BLaER1 treated with 17β-estradiol and CSF1 and Interleukin-3, amounts not matched to agents 10 nM and 100 nM (cell line): Measurements from ENCODE around the gene TKTL2.
A peak's percentile ranks its signal among the peaks of the same experiment; 100 is the strongest.

Source experiments
- H3K27ac ChIP-seq, 11 experiments: shearing (Covaris generic); formaldehyde crosslinking; 2 replicates each; pipeline ENCODE4 v1.8.1; 2022
- H3K27me3 ChIP-seq, 11 experiments: shearing (Covaris generic); formaldehyde crosslinking; 2 replicates each; pipeline ENCODE4 v1.8.1; 2022
- H3K36me3 ChIP-seq, 11 experiments: shearing (Covaris generic); formaldehyde crosslinking; 2 replicates each; pipeline ENCODE4 v1.8.1; 2022
- H3K4me1 ChIP-seq, 10 experiments: shearing (Covaris generic); formaldehyde crosslinking; 2 replicates each; pipeline ENCODE4 v1.8.1; 2022
- H3K4me2 ChIP-seq, 11 experiments: shearing (Covaris generic); formaldehyde crosslinking; 2 replicates each; pipeline ENCODE4 v1.8.1; 2022
- H3K4me3 ChIP-seq, 10 experiments: shearing (Covaris generic); formaldehyde crosslinking; 2 replicates each; pipeline ENCODE4 v1.8.1; 2022
- H3K9ac ChIP-seq, 11 experiments: shearing (Covaris generic); formaldehyde crosslinking; 2 replicates each; pipeline ENCODE4 v1.8.1; 2022
- H3K9me3 ChIP-seq, 11 experiments: shearing (Covaris generic); formaldehyde crosslinking; replicated peaks in 1 of 11; 2 replicates each; pipeline ENCODE4 v1.8.1; 2022
- H4K20me1 ChIP-seq, 11 experiments: shearing (Covaris generic); formaldehyde crosslinking; 2 replicates each; pipeline ENCODE4 v1.8.1; 2022
- Cebpa-rat ChIP-seq, 11 experiments: shearing (Covaris generic); IDR thresholded peaks; 2 replicates each; pipeline ENCODE4 v1.8.1; 2022

TKTL2 gene, protein sequence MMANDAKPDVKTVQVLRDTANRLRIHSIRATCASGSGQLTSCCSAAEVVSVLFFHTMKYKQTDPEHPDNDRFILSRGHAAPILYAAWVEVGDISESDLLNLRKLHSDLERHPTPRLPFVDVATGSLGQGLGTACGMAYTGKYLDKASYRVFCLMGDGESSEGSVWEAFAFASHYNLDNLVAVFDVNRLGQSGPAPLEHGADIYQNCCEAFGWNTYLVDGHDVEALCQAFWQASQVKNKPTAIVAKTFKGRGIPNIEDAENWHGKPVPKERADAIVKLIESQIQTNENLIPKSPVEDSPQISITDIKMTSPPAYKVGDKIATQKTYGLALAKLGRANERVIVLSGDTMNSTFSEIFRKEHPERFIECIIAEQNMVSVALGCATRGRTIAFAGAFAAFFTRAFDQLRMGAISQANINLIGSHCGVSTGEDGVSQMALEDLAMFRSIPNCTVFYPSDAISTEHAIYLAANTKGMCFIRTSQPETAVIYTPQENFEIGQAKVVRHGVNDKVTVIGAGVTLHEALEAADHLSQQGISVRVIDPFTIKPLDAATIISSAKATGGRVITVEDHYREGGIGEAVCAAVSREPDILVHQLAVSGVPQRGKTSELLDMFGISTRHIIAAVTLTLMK

GRCh38 chr4:163473576-163473975 is at the start of gene TKTL2:
Gene TKTL2 (minus strand): TSS chr4:163473754. CDS start chr4:163473734, 20 bp downstream.
- Histone ChIP-seq H3K9ac (no peak within 1 kb of the TSS), H4K20me1 (no peaks in the 10 kb centered on the region), H3K4me2 (no peak within 1 kb of the TSS), H3K4me3 (no peak within 1 kb of the TSS), H3K9me3 (peaks cover 0 to 11% (median 4%) of the 10 kb centered on the region in 11 experiments; a peak in 7 of 22 replicates), H3K4me1 (no peaks in the 10 kb centered on the region), H3K27ac (no peak within 1 kb of the TSS), H3K27me3 (no peaks in the 10 kb centered on the region), H3K36me3 (no peaks in the 10 kb centered on the region)
- no peak for TF ChIP-seq Cebpa-rat (IDR thresholded peaks at IDR 0.05)

GRCh38 chr4:163515198-163515597 is 41.6 kb upstream of the TKTL2 start:
- H3K36me3 ChIP-seq, result peaks cover 87 to 100% (median 93%) of the 10 kb centered on the region in 11 experiments
- H3K4me3 ChIP-seq, result no peak overlapping the region
- H3K4me1 ChIP-seq, result no peaks in the 10 kb centered on the region
- H4K20me1 ChIP-seq, result peaks cover 0 to 48% (median 16%) of the 10 kb centered on the region in 11 experiments; a peak in 15 of 22 replicates
- H3K4me2 ChIP-seq, result no peak overlapping the region
- no peak for TF ChIP-seq Cebpa-rat (IDR thresholded peaks at IDR 0.05)
- H3K9me3 ChIP-seq, result no peaks in the 10 kb centered on the region
- H3K27ac ChIP-seq, result no peak overlapping the region
- H3K27me3 ChIP-seq, result no peaks in the 10 kb centered on the region
- no peak overlapping the region for H3K9ac ChIP-seq

- H3K36me3 ChIP-seq, result peaks cover 38 to 96% (median 72%) of the 10 kb centered on the region in 11 experiments
- peaks cover 0 to 16% (median 8%) of the 10 kb centered on the region in 11 experiments; a peak in 8 of 22 replicates for H3K9me3 ChIP-seq
Observed at GRCh38 chr4:163505374-163505773, 31.8 kb upstream of the TKTL2 start.

DNA sequence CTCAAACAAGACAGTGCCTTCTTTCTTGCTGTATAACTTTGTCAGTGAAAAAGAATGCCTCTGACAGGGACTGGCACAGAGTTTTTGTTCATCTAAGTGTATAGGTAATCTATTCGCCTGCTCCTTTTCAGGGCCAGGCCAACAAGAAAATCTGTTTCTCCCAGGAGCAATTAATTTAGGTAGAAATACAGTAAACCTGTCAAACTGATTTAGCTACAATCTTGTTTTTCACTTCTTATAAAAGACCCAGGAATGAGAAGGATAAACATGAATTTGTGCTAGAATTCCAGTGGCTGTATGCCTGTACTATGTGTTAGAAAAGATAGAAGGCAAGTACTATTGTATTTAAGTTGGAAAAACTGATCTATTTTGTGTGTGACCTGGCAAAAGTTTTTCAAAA is 27.0 kb upstream of the TKTL2 start:
- Histone ChIP-seq H3K27me3 (no peaks in the 10 kb centered on the region), H3K4me3 (no peak overlapping the region), H4K20me1 (peaks cover 31 to 99% (median 71%) of the 10 kb centered on the region in 11 experiments), H3K9ac (no peak overlapping the region), H3K4me1 (peaks cover 20 to 39% (median 26%) of the 10 kb centered on the region in 10 experiments; a peak in 19 of 20 replicates), H3K4me2 (no peak overlapping the region), H3K36me3 (peaks cover 6 to 87% (median 59%) of the 10 kb centered on the region in 11 experiments; a peak in 21 of 22 replicates), H3K9me3 (peaks cover 0 to 27% (median 11%) of the 10 kb centered on the region in 11 experiments; a peak in 8 of 22 replicates), H3K27ac (no peak overlapping the region)
- TF ChIP-seq Cebpa-rat (IDR thresholded peaks at IDR 0.05), result no peak

More at GRCh38 chr4:163505374-163505773, 31.8 kb upstream of the TKTL2 start:
- no peak for TF ChIP-seq Cebpa-rat (IDR thresholded peaks at IDR 0.05)
- peak overlapping the region in 4 of 11 experiments; percentile 7 to 60 (median 40); a peak in 8 of 22 replicates for H3K4me2 ChIP-seq
- H3K9ac ChIP-seq, result no peak overlapping the region
- peaks cover 43 to 100% (median 75%) of the 10 kb centered on the region in 11 experiments for H4K20me1 ChIP-seq
- H3K27me3 ChIP-seq, result no peaks in the 10 kb centered on the region
- no peak overlapping the region for H3K4me3 ChIP-seq
- no peak overlapping the region for H3K27ac ChIP-seq
- H3K4me1 ChIP-seq, result peaks cover 4 to 23% (median 13%) of the 10 kb centered on the region in 10 experiments; a peak in 15 of 20 replicates

DNA sequence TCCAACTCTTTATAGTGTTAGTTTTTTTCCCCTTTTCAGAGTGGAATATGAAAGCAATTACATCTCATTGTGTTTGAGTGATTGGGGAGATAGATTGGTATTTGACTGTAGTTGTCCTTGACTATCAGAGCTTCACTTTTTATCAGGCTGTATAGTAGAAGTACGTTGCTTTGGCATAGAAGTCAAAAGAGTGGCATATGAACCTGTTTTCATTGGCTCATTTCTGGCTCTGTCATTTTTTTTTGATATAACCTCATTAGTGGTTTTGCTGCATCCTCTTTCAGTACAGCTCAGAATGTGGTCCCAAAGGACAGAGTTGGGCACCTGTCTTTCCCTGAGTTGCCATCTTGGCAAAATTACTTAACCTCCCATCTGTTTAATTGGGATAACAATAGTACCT is 22.3 kb upstream of the TKTL2 start:
- no peak for TF ChIP-seq Cebpa-rat (IDR thresholded peaks at IDR 0.05)
- Histone ChIP-seq H3K9ac (peak overlapping the region; percentile 87 to 100 (median 99)), H3K27ac (peak overlapping the region; percentile 15 to 100 (median 98); a peak in 20 of 22 replicates), H3K9me3 (peaks cover 0 to 22% (median 3%) of the 10 kb centered on the region in 11 experiments; a peak in 8 of 22 replicates), H3K4me1 (peaks cover 14 to 34% (median 25%) of the 10 kb centered on the region in 10 experiments; a peak in 19 of 20 replicates), H3K4me2 (peak overlapping the region; percentile 67 to 92 (median 82)), H3K4me3 (peak overlapping the region; percentile 73 to 98 (median 90)), H3K27me3 (no peaks in the 10 kb centered on the region), H3K36me3 (peaks cover 6 to 44% (median 38%) of the 10 kb centered on the region in 11 experiments; a peak in 21 of 22 replicates), H4K20me1 (peaks cover 3 to 52% (median 32%) of the 10 kb centered on the region in 11 experiments; a peak in 16 of 22 replicates)

- no peak for TF ChIP-seq Cebpa-rat (IDR thresholded peaks at IDR 0.05)
- H3K9ac ChIP-seq, result peak within 1 kb of the TSS; percentile 87 to 100 (median 99)
- no peaks in the 10 kb centered on the region for H3K27me3 ChIP-seq
- peaks cover 14 to 34% (median 25%) of the 10 kb centered on the region in 10 experiments; a peak in 19 of 20 replicates for H3K4me1 ChIP-seq
- peaks cover 0 to 31% (median 25%) of the 10 kb centered on the region in 11 experiments; a peak in 19 of 22 replicates for H3K36me3 ChIP-seq
- H3K4me2 ChIP-seq, result peak within 1 kb of the TSS; percentile 72 to 92 (median 82)
- H4K20me1 ChIP-seq, result peaks cover 0 to 39% (median 20%) of the 10 kb centered on the region in 11 experiments; a peak in 16 of 22 replicates
- H3K4me3 ChIP-seq, result peak within 1 kb of the TSS; percentile 73 to 98 (median 90)
- H3K9me3 ChIP-seq, result peaks cover 0 to 11% (median 3%) of the 10 kb centered on the region in 11 experiments; a peak in 6 of 22 replicates
- H3K27ac ChIP-seq, result peak within 1 kb of the TSS; percentile 86 to 100 (median 98)
Observed at GRCh38 chr4:163494360-163495241, 21.0 kb upstream of the TKTL2 start, which contains the start of gene TMA16. Gene TMA16 (plus strand): TSS chr4:163494690. CDS start chr4:163494802, 112 bp downstream.

DNA sequence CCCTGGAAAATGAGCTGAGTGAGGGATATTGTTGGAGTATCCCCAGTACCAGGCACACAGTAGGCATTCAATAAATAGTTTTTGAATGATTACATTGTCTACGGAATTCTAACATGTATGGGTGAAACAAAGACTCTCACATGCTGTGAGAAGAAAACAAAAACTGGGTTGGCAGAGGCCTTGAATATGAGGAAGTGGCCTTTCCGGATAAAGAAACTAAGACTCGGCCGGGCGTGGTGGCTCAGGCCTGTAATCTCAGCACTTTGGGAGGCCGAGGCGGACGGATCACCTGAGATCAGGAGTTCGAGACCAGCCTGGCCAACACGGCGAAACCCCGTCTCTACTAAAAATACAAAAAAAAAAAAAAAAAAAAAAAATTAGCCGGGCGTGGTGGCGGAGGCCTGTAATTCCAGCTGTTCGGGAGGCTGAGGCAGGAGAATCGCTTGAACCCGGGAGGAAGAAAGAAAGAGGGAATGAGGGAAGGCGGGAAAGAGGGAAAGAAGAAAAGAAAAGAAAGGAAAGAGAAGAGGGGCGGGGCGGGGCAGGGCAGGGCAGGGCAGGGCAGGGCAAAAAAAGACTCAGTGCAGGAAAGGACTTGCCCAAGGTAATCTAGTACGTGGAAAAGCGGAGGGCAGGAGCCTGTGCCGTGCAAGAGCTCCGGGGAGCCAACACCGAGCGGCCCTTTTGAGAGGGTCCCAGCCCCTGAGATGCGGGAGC is 20.2 kb upstream of the TKTL2 start:
- Histone ChIP-seq H3K4me3 (peak overlapping the region; percentile 73 to 98 (median 90)), H3K9me3 (peaks cover 0 to 9% (median 3%) of the 10 kb centered on the region in 11 experiments; a peak in 3 of 22 replicates), H3K27me3 (no peaks in the 10 kb centered on the region), H3K9ac (peak overlapping the region; percentile 87 to 100 (median 99)), H3K27ac (peak overlapping the region; percentile 86 to 100 (median 98)), H3K4me2 (peak overlapping the region; percentile 48 to 92 (median 78)), H3K4me1 (peaks cover 14 to 34% (median 25%) of the 10 kb centered on the region in 10 experiments; a peak in 19 of 20 replicates), H3K36me3 (peaks cover 0 to 24% (median 20%) of the 10 kb centered on the region in 11 experiments; a peak in 19 of 22 replicates), H4K20me1 (peaks cover 0 to 34% (median 19%) of the 10 kb centered on the region in 11 experiments; a peak in 16 of 22 replicates)
- TF ChIP-seq Cebpa-rat (IDR thresholded peaks at IDR 0.05), result no peak
